Glutamatergic neuron (in vitro differentiated cells): Measurements from ENCODE around the gene ZNF792. TPM values are rescaled to one million over a fixed set of nuclear protein-coding genes. Genes with fewer than 3 reads are reported as not detected.
"Not testable (repeated sequence)": the region's sequence is repeated elsewhere in the genome, so short reads cannot be mapped to it uniquely, and the experiment has no call there.

ENCODE experiments used
- DNase-seq: peaks from one replicate; pipeline ENCODE4 v3.0.0; 2022
- H3K27ac Mint-ChIP-seq: one replicate; pipeline ENCODE4 v1.8.0; 2020; ENCODE audit warnings: mild to moderate bottlenecking, mixed read lengths, inconsistent platforms; ENCODE audit not compliant: unreplicated experiment
- H3K27me3 Mint-ChIP-seq: one replicate; pipeline ENCODE4 v1.8.0; 2020; ENCODE audit warnings: mild to moderate bottlenecking, moderate library complexity, mixed read lengths, inconsistent platforms; ENCODE audit not compliant: unreplicated experiment
- H3K36me3 Mint-ChIP-seq: one replicate; pipeline ENCODE4 v1.8.0; 2020; ENCODE audit warnings: mild to moderate bottlenecking, mixed read lengths, inconsistent platforms; ENCODE audit not compliant: unreplicated experiment
- H3K4me1 Mint-ChIP-seq: one replicate; pipeline ENCODE4 v1.8.0; 2020; ENCODE audit warnings: mild to moderate bottlenecking, low read depth, mixed read lengths, inconsistent platforms; ENCODE audit not compliant: unreplicated experiment
- H3K4me3 Mint-ChIP-seq: one replicate; pipeline ENCODE4 v1.8.0; 2020; ENCODE audit warnings: mild to moderate bottlenecking, mixed read lengths, inconsistent platforms; ENCODE audit not compliant: unreplicated experiment
- H3K9me3 Mint-ChIP-seq: one replicate; pipeline ENCODE4 v1.8.0; 2020; ENCODE audit warnings: mild to moderate bottlenecking, moderate library complexity, mixed read lengths, inconsistent platforms; ENCODE audit not compliant: unreplicated experiment
- CTCF ChIP-seq: fragments of 200-600 bp; sonication (generic); IDR thresholded peaks from one replicate; pipeline ENCODE4 v1.5.0; 2021; ENCODE audit not compliant: partially characterized antibody, unreplicated experiment
- total RNA-seq: library from RNA; stranded (reverse); fragmentation: NEBNext Ultra II Directional; extraction: Animal tissue kit (Norgen Biotek cat#: 25700); gene quantifications from one replicate; pipeline ENCODE4 v1.2.1, GENCODE V29; 2021; ENCODE audit not compliant: unreplicated experiment

The ZNF792 gene
- total RNA-seq, 1 donor from 2014 or later: 6.4 TPM

GRCh38 chr19:34976611-34977010 is 12.6 kb upstream of the ZNF792 start:
- peaks cover 4% of the 10 kb centered on the region for H3K27me3 Mint-ChIP-seq
- TF ChIP-seq CTCF: no peak
- H3K27ac Mint-ChIP-seq: no peak overlapping the region
- no peak overlapping the region for H3K4me3 Mint-ChIP-seq
- no peak for DNase-seq
- H3K9me3 Mint-ChIP-seq: peaks cover 8% of the 10 kb centered on the region
- H3K36me3 Mint-ChIP-seq: no peaks in the 10 kb centered on the region
- no peaks in the 10 kb centered on the region for H3K4me1 Mint-ChIP-seq

- H3K4me1 Mint-ChIP-seq: no peaks in the 10 kb centered on the region
- no peak overlapping the region for H3K4me3 Mint-ChIP-seq
- no peak for TF ChIP-seq CTCF
- peaks cover 4% of the 10 kb centered on the region for H3K27me3 Mint-ChIP-seq
- peaks cover 8% of the 10 kb centered on the region for H3K9me3 Mint-ChIP-seq
- DNase-seq: no peak
- H3K27ac Mint-ChIP-seq: no peak overlapping the region
- H3K36me3 Mint-ChIP-seq: peaks cover 8% of the 10 kb centered on the region
These were observed 11.0 kb upstream of the ZNF792 start for GRCh38 chr19:34975056-34975455.

GRCh38 chr19:34974646-34975045 is 10.6 kb upstream of the ZNF792 start:
- no peak for DNase-seq
- Mint-ChIP-seq H3K27me3 (peaks cover 4% of the 10 kb centered on the region), H3K4me1 (no peaks in the 10 kb centered on the region), H3K4me3 (no peak overlapping the region), H3K27ac (no peak overlapping the region), H3K9me3 (peaks cover 8% of the 10 kb centered on the region), H3K36me3 (peaks cover 8% of the 10 kb centered on the region)
- no peak for TF ChIP-seq CTCF

GRCh38 chr19:34972163-34972705 is 8.2 kb upstream of the ZNF792 start:
- Mint-ChIP-seq H3K4me3 (no peak overlapping the region), H3K27ac (no peak overlapping the region), H3K27me3 (peaks cover 4% of the 10 kb centered on the region), H3K4me1 (no peaks in the 10 kb centered on the region), H3K9me3 (peaks cover 8% of the 10 kb centered on the region), H3K36me3 (peaks cover 8% of the 10 kb centered on the region)
- no peak for DNase-seq
- no peak for TF ChIP-seq CTCF

GRCh38 chr19:34970185-34970780 is 6.3 kb upstream of the ZNF792 start:
- not testable (repeated sequence) for H3K27ac Mint-ChIP-seq, H3K36me3 Mint-ChIP-seq, H3K9me3 Mint-ChIP-seq, DNase-seq, H3K4me3 Mint-ChIP-seq, H3K4me1 Mint-ChIP-seq, H3K27me3 Mint-ChIP-seq
